HG03039 (cell line): ENCODE measurements around the gene DYNC1I1.
A peak's percentile ranks its signal among the peaks of the same experiment; 100 is the strongest.

Source experiments
- ATAC-seq: cut with Tn5 transposase; IDR thresholded peaks from one replicate; pipeline ENCODE4 v1.9.1; 2021; ENCODE audit warnings: mild to moderate bottlenecking, moderate library complexity; ENCODE audit not compliant: unreplicated experiment

Gene DYNC1I1

DNA sequence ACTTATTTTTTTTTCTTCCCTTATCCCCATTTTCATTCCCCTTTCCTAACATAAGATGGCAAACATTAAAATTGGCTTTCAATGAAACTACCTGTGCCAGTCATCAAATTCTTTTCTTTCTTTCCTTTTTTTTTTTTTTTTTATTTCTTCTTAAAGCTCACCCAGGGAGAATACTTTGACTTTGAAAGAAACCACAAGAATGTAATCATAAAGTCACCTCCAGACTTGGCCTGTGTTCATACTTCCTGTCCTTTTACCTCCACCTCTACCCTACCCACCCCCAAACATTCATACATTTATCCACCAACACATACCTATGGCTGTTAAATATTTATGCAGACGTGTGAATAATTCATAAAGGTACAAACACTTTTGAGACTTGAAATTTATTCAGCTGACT, 295.0 kb downstream of the DYNC1I1 start:
- ATAC-seq = no peak

DNA sequence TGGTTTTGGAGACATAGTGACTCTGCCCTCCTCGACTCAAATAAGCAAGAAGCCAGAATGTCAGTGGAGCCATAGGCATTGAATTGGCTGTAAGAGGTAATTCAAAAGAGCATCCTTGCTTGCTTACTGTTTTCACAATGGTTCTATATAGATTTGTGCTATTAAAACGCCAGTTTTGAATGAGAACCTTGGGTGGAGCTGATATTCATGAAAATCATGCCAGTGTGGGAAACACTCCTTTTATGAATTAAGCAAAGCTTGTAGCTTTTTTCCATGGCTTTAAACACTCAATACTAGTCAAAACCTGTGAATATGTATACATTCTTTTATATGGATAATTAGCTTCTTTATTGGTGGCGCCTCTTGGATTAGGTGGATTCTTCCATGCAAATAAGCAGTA, 297.0 kb downstream of the DYNC1I1 start:
- ATAC-seq = no peak

DNA sequence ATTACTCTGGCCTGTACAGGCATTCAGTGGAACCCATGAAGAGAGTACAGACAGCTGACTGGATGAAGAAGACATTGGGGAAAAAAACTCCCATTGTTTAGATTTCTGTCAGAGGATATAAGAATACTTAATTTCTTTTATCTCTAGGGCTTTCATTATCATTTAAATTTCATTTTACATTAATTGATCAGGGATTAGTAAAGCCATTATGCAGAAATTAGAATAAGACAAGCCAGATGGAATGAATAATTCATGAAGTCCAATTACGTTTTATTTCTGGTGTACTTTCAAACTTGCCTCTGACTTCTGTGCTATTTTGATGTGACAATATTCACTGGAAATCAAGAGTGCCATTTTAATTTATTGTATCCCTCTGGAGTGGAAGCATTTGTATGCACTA, 302.5 kb downstream of the DYNC1I1 start:
- no peak for ATAC-seq

DNA sequence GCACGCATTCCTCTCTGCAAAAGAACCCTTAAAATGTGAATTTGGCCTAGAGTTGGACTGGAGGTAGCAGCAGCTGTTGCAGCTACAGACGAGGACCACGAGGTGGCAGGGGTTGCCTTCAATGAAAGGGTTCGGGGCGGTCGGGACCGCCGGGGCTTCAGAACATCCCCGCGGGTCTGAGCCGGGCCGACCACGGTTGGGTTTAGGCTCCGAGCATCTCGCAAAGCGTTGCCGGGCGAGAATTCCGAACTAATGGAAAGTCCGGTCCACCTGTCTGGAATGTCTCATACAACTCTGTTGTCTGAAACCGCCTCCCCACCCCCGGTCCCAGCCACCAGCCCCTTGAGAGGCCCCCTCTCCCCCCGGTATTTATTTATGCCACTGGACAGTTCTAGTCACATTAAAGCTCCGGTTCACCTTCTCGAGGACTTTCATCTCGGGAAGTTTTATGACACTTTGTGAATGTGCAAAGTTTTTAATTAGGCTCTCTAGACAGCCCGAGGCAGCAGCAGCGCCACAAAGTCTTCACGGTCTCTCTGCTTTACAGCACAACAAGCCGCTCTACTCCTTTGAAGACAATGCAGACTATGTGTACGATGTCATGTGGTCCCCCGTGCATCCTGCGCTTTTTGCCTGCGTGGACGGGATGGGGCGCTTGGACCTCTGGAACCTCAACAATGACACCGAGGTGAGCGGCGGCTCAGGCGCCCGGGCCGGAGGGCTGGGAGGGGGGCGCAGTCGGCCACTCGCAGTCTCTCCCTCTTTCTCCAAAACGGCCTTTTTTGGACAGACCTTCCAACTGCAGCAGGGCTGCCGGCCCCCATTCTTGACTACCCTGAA, 303.4 kb downstream of the DYNC1I1 start:
- ATAC-seq = peak; percentile 67

DNA sequence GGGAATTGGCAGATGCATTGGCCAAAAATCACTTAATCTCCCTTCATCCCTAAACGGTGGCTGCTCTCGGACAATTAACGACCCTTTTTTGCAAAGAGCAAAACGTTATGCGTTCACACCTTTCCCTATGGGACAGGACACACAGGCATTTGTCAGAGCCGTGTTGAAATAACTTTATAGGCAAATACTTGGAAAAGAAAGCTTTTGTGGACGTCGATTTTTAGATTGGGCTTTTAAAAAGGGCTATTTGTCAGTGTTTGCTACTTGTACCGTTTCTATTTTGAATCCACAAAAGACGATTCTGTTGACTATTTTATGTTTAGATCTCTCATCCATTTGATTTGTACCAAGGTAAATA, 304.0 kb downstream of the DYNC1I1 start:
- ATAC-seq = no peak

DNA sequence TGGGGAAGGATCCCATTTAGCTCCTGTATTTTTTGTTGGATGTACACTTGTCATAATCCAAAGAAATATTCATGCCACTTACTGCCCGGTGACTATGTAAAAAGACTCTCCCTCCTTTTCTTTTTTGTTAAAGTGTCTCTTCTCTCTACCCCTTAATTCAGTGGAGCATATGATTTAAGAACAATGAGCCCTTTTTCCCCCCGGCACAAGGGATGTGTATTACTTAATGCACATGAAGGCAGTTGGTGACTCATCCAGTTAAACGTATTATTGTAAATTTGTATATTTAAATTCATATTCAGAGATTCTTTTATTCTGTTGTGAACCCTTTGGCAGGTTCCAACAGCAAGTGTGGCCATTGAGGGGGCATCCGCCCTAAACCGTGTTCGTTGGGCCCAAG, 307.7 kb downstream of the DYNC1I1 start:
- ATAC-seq = no peak

DNA sequence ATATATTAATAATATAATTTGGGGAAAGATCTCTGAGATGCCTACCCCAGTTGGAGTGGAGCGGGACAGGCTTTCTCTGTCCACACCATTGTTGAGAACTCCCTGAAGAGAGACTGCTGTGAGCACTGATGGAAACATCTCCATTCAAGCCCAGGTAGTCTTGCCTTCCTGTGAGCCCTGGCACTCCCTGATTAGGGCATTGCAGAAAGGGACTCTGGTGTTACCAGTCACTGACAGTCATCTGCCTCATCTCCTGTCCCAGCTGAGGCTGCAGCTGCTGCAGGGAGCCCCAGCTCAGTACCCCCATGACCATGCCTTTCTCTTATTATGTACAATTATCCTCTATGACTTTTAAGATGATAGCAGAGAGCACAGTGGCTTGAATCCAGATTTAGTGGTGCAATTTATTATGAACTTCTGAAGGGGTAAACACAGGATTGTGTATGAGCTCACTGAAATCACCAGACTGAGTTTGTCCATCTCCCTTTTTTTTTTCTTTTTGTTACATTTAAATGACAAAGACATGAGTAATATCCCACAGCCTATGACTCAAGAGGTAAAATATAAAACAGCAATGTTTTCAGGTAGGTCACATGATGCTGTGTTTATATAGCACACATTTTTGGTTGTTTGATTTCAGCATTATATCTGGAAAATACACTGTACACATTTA, 312.7 kb downstream of the DYNC1I1 start:
- ATAC-seq = no peak

DNA sequence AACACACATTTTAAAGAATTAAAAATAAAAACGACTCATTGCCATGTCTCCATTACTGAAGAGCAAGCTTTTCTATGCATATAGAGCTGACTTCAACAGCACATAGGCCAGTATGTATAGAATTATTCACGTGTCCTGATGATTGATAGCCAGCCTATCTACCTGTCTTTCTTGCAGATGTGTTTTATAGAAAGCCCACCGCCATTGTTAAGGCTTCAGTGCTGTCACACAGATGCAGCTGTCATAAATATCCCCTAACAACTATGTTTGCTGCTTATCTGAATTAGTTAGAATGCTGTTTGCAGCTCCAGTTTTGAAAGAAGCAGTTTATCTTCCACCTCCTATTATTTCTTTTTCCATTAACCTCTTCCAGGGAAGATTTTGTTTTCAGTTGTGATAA, 313.6 kb downstream of the DYNC1I1 start:
- no peak for ATAC-seq

DNA sequence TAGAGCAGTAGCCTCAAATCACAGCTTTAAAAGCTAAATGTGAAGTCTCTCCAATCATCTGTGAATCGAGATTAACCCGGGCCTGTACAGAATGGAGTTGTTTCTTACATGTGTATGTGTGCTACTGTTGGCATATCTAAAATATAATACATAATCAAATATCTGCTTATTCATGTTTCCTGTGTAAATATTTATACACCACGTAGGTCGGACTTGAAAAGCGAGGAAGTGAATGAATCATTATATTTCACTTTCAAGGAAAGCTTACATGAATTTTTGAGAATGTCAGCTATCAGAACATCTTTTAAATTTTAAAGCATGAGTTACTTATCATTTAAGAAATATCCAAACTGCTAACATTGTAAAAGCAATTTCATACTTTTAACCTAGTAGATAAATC, 316.2 kb downstream of the DYNC1I1 start:
- ATAC-seq = no peak

DNA sequence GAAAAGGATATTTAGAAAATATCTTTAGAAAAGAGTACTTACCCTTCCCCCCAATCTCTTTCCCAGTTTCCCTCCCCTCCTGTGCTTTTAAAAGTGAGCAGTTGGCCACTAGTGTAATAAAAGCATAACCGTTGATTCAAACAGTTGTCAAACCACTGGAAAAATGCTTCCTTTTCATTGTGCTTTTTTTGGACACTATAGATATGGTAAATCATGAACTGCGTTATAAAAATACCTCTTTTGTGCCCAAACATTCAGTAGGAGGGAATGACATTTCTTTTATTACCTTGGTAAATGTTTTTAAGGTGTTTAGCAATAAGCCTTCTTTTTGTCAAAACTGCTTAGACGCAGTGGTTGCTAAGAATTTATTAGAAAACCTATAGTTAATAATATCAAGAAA, 317.2 kb downstream of the DYNC1I1 start:
- ATAC-seq = no peak

DNA sequence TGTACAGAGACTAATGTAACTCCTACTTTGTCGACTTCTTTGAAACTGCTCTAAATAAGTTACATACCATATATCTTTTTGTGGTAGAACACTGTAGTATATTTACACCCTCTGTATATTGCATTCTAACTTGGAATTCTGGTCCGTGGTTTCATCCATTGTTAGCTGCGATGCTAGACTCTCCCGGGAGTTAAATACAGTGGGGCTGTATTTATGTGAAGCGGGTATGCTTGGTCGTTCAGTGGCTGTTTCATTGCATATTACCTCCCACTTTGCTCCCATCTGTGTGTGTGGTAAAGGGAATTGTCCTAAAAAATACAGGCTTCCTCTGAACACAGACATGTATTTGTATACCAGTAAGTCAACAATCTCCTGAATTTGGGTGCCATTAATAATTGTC, 318.4 kb downstream of the DYNC1I1 start:
- ATAC-seq = no peak

DNA sequence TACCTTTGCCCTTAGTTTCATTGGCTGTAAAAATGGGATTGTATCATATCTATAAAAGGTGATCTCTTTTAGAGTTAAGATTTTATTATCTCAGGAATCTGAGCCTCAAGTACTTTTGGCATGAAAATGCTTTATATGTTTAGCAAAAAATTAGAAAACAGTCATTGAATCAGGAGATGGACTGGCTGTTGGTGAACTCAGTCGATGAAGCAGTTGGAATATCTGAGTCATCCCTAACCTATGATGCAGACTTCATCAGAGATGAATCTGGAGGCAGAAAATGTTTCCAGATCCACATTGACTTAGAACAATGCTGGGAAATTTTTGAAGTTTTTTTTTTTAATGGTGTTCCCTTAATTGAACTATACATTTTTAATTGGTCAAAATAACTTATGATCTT, 321.1 kb downstream of the DYNC1I1 start:
- no peak for ATAC-seq

DNA sequence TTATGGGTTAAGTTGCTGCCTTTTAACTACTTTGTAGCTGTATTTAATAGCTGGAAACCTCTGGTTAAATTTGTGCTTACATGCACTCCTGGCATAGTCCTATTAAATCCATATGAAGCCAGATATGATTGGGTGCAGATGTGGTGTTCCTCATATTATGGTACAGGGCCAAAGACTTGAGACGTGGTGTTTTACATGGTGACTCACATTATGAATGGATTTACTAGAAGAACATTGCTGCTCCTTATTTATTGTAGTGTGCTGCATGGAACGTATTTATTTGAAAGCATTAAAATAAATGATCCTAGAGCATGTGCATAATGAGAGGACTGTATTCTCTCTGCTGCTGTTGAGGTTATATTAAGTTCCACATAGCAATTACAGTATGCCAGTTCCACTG, 325.5 kb downstream of the DYNC1I1 start:
- no peak for ATAC-seq

DNA sequence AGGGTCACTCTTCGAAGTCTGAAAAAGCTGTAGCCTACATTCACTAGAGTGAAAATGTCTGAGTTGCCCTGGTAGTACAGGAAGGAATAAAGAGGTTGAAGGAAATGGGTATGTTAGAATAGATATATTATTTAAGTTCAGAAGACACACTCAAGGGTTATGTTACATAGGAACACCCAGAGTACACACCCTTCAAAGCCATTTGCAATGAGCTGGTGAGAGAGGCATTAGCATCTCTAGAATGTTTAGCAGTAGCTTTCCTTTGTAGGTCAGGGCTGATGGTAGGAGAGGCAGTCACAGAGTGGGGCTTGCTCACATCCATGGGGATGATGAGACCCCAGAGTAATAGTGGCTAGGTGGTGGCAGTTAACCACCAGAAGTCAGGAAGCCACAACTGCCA, 328.4 kb downstream of the DYNC1I1 start:
- ATAC-seq = no peak

DNA sequence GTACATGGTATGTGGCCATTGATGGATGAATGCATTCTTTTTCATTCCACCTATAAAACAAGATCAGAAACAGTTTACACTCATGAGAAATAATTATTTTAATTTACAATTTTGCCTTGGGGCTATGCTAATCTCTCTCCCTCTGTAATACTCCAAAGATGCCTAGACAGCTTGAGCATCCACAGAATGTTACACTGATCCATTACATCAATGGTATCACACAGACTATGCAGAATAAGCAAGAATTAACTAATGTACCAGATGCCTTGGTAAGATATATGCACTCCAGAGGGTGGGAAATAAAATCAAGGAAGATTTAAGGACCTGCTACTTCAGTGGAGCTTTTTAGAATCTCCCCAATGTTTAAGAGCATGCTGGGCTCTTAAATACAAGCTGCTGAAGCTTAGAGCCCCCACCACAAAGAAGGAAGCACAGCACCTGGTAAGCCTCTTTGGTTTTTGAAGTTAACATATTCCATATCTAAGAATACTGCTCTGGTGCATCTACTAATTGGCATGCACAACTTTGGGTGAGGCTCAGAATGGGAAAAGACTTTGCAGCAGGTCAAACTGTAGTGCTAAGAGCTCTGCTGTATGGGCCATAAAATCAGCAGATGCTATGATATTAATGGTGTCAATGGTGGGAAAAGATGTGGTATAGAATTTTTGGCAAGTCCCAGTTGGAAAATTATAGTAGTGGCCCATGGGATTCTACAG, 329.9 kb downstream of the DYNC1I1 start:
- ATAC-seq = no peak

DNA sequence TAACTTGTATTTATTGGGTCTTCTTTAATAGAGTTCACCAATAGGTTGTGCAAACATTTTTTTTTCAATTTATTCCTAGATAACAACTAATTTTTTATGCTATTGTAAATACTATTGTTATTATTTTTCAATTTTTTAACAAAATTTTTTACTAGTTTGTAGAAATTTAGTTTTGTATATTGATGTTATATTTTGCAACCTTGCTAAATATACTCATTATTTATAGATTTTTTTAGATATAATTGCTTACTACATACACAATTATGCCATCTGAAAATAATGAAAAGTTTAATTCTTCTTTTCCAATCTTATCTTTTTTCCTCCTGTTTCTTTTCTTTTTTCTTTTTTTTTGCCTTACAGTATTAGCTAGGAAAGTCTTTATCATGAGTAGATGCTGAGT, 332.6 kb downstream of the DYNC1I1 start:
- ATAC-seq = no peak

DNA sequence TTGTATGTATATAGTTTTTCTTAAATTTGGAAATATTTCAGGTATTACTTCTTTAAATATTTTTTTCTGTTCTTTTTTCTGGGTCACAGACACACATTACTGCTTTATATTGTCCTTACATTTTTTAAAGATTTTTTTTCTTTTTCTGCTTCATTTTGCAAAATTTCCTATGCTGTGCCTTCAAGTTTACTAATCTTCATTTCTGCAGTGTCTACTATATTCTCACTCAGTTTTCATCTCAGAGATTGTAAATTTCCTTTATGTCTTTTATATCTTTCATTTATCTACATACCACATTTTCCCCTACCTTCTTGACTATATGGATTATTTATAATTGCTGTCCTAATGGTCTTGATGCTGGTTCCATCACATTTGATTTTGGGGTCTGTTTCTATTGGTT, 339.1 kb downstream of the DYNC1I1 start:
- ATAC-seq = no peak

DNA sequence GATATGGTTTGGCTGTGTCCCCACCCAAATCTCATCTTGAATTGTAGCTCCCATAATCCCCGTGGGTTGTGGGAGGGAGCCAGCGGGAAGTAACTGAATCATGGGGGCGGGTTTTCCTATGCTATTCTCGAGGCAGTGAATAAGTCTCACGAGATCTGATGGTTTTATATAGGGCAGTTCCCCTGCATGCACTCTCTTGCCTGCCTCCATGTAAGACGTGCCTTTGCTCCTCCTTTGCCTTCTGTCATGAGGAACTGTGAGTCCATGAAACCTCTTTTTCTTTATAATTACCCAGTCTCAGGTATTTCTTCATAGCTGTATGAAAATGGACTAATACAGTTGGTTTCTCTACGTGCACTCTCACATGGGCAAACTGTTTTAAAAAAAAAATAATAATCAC, 341.8 kb downstream of the DYNC1I1 start:
- no peak for ATAC-seq

DNA sequence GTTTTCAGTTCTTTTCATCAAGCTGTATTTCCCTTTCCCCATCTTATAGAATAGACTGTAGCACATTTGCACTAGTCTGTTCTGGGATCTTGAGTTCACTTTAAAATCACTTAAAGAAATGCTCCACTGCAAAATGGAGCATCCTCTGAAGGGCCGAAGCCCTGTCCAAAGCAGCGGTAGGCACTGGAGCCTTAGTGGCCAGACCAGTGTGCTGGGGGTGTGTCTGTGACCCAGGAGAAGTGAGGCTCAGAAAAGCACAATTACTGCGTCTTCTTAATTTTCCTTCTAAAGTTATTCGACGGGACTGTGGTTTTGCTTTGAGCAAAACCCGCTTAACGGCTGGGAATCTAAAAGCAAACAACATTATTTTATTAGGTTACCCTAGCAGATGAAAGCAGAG, 343.8 kb downstream of the DYNC1I1 start:
- no peak for ATAC-seq

DNA sequence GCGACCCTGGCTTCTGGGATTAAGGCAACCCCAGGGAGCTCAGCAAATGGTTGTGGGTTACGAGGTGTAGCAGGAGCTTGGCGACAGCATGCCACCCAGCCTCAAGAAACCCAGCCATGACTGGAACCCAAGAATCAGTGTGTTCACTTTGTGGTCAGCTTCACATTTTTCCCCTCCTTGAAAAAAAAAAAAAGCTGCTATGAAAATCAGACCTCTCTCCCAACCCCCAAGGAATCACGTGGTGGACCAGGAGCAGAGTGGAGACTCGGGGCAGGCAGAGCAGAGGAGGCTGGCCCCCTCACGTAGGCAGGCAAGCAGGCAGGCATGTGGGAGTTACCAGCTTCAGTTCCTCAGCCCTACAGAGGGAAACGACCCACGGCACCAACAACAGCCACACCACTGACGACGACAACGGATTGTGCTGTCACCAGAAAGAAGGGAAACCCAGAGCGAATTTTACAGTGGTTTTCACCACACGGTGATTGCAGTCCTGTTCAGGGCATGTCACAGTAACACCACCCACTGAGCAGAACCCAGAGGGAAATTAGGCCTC, 346.2 kb downstream of the DYNC1I1 start:
- ATAC-seq = no peak

DNA sequence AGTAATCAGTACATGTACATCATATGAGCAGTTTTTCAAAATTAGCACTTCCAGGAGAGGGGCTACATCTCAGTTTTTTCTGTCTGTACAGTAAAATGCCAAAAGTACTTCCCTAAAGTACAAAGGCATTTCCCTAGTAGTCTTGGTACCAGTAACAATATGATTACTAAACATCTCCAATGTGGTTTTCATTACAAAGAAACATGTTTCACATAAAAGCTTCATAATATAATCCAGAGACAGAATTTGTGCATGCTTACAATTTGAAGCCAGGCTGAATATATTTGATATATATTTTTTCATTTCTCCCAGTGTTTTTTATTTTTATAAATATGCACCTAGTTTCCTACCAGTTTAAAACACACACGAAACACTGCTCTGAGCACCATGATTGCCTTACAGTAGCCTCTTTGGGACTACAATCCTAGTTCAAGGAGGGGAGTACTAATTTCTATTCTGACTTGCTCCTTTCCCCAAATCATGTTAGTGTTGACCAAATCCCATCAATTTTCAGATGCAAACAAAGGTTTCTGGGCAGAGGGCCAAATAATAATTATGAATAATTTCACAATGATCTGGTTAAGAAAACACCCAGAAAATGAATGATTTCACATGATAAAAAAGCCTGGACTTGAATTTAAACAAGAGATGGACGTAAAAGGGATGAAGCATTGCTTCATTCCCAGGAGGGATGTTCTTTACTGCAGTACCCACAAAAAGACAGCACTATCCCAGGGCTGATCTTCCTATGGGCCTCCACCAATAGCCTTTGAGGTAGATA, 348.3 kb downstream of the DYNC1I1 start:
- ATAC-seq = no peak
